Natural killer cell (primary cell): ENCODE measurements around the gene SALL4. TPM values are rescaled to one million over a fixed set of nuclear protein-coding genes. Genes with fewer than 3 reads are reported as not detected.
"Not testable (repeated sequence)": the region's sequence is repeated elsewhere in the genome, so short reads cannot be mapped to it uniquely, and the experiment has no call there.

Experiments
- ATAC-seq, 3 donors: fragments of 150-1000 bp in 2 of 3; fragments of 200-7000 bp in 1 of 3; cut with Tn5 transposase; 1 replicate in 1 of 3; 2 replicates in 2 of 3; pipeline ENCODE4 v1.10.0; 2021; ENCODE audit warnings: mild to moderate bottlenecking in 2 of 3, moderate library complexity in 2 of 3
- DNase-seq, 2 donors: peaks; one replicate each; pipeline versions ENCODE4 v3.0.0 to v3.0.0-alpha.2; 2013 to 2021; ENCODE audit warnings: mixed read lengths in 1 of 2
- H3K27ac ChIP-seq: one replicate; pipeline ENCODE4 v1.5.1; 2013; ENCODE audit warnings: mild to moderate bottlenecking, low read length
- H3K27me3 ChIP-seq: one replicate; pipeline ENCODE4 v1.6.1; 2013; ENCODE audit warnings: low read length; ENCODE audit not compliant: control insufficient read depth, insufficient read depth
- H3K36me3 ChIP-seq: one replicate; pipeline ENCODE4 v1.6.1; 2013; ENCODE audit warnings: low read length; ENCODE audit not compliant: control insufficient read depth, insufficient read depth
- H3K4me1 ChIP-seq: one replicate; pipeline ENCODE4 v1.6.1; 2013; ENCODE audit warnings: low read length; ENCODE audit not compliant: control insufficient read depth, insufficient read depth
- H3K4me3 ChIP-seq: one replicate; pipeline ENCODE4 v1.5.1; 2013; ENCODE audit warnings: low read length
- H3K9me3 ChIP-seq: one replicate; pipeline ENCODE4 v1.6.1; 2013; ENCODE audit warnings: low read length; ENCODE audit not compliant: control insufficient read depth, insufficient read depth
- H3K27ac Mint-ChIP-seq, 2 donors: one replicate each; pipeline ENCODE4 v1.8.0; 2022; ENCODE audit warnings: mild to moderate bottlenecking in 2 of 2, mixed read lengths in 2 of 2, moderate library complexity in 1 of 2
- H3K27me3 Mint-ChIP-seq, 2 donors: one replicate each; pipeline ENCODE4 v1.8.0; 2022; ENCODE audit warnings: low read depth in 2 of 2, mixed read lengths in 2 of 2
- H3K36me3 Mint-ChIP-seq: one replicate; pipeline ENCODE4 v1.8.0; 2022; ENCODE audit warnings: mixed read lengths
- H3K4me1 Mint-ChIP-seq, 2 donors: one replicate each; pipeline ENCODE4 v1.8.0; 2022; ENCODE audit warnings: mixed read lengths in 2 of 2
- H3K4me3 Mint-ChIP-seq: one replicate; pipeline ENCODE4 v1.8.0; 2022; ENCODE audit warnings: mild to moderate bottlenecking, moderate library complexity, mixed read lengths
- H3K9me3 Mint-ChIP-seq, 2 donors: one replicate each; pipeline ENCODE4 v1.8.0; 2022; ENCODE audit warnings: mixed read lengths in 2 of 2
- WGBS: methylation state at CpG from one replicate; pipeline ENCODE4 v1.1.7; 2013; ENCODE audit warnings: missing lambda C conversion rate; ENCODE audit not compliant: insufficient coverage; 5-methylcytosine and 5-hydroxymethylcytosine counted together
- intact Hi-C: fragments of 100-400 bp; cut with micrococcal nuclease; formaldehyde crosslinking; loops from one replicate; pipeline ENCODE4 v1.14.2; 2022
- total RNA-seq, 4 donors: library from RNA; stranded (reverse); fragments of 120-200 nt in 1 of 4; gene quantifications; one replicate each; pipeline versions ENCODE4 v1.2.3 to v1.2.4, GENCODE V29; 2013 to 2022
- TF ChIP-seq, protein P1 (sequence below): fragments of 200-600 bp; IDR thresholded peaks from one replicate; pipeline ENCODE4 v1.8.0; 2022; ENCODE audit warnings: antibody characterized with exemption

SALL4 gene
- total RNA-seq, 3 donors from 2014 or later (not counting 1 experiment from before 2014, with no cell fraction given): 0.33 to 2.9 (median 0.42) TPM

DNA sequence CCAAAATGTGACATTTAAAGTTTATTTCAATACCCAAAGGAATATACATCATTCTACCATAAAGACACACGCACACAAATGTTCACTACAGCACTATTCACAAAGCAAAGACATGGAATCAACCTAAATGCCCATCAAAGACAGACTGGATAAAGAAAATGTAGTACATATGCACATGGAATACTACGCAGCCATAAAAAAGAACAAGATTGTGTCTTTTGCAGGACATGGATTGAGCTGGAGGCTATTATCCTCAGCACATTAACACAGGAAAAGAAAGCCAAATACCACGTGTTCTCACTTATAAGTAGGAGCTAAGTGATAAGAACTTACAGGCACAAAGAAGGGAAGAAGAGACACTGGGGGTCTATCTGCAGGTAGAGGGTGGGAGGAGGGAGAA is 56.5 kb downstream of the SALL4 start:
- H3K4me1 Mint-ChIP-seq: peaks cover 6 to 21% of the 10 kb centered on the region in 2 donors
- H3K4me3 Mint-ChIP-seq: no peak overlapping the region
- TF ChIP-seq, protein P1, sequence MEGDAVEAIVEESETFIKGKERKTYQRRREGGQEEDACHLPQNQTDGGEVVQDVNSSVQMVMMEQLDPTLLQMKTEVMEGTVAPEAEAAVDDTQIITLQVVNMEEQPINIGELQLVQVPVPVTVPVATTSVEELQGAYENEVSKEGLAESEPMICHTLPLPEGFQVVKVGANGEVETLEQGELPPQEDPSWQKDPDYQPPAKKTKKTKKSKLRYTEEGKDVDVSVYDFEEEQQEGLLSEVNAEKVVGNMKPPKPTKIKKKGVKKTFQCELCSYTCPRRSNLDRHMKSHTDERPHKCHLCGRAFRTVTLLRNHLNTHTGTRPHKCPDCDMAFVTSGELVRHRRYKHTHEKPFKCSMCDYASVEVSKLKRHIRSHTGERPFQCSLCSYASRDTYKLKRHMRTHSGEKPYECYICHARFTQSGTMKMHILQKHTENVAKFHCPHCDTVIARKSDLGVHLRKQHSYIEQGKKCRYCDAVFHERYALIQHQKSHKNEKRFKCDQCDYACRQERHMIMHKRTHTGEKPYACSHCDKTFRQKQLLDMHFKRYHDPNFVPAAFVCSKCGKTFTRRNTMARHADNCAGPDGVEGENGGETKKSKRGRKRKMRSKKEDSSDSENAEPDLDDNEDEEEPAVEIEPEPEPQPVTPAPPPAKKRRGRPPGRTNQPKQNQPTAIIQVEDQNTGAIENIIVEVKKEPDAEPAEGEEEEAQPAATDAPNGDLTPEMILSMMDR: no peak
- Histone ChIP-seq H3K4me1 (peaks cover 3% of the 10 kb centered on the region), H3K9me3 (no peaks in the 10 kb centered on the region), H3K36me3 (no peaks in the 10 kb centered on the region), H3K27me3 (no peaks in the 10 kb centered on the region), H3K27ac (no peak overlapping the region), H3K4me3 (no peak overlapping the region)
- no peak for ATAC-seq
- intact Hi-C loops: no loop called here
- no peak for DNase-seq
- no peaks in the 10 kb centered on the region for H3K9me3 Mint-ChIP-seq
- H3K27ac Mint-ChIP-seq: no peak overlapping the region
- H3K27me3 Mint-ChIP-seq: peaks cover 0 to 7% of the 10 kb centered on the region in 2 donors
- H3K36me3 Mint-ChIP-seq: no peaks in the 10 kb centered on the region
- WGBS: 96% methylated on average over 3 of the region's 3 CpGs

DNA sequence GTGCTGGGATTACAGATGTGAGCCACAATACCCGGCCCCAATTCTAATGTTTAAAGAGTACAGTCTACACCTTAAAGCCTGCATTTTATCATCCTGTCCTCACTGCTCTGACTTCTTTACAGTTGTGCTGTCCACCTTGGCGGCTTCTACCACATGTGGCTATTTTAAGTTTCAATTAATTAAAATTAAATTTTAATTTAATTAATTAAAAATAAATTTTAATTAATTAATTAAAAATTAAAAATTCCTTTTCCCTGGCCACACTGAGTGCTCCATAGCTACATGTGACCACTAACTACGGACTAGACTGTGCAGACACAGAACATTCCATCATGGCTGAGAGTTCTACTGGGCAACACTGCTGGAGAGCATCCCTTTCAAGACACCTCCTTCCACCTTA is 61.5 kb downstream of the SALL4 start:
- ATAC-seq (no peak), DNase-seq (no peak)
- Histone ChIP-seq H3K9me3 (no peaks in the 10 kb centered on the region), H3K4me3 (no peak overlapping the region), H3K36me3 (no peaks in the 10 kb centered on the region), H3K27me3 (no peaks in the 10 kb centered on the region), H3K27ac (no peak overlapping the region), H3K4me1 (no peaks in the 10 kb centered on the region)
- H3K36me3 Mint-ChIP-seq: no peaks in the 10 kb centered on the region
- intact Hi-C loops: no loop called here
- H3K4me1 Mint-ChIP-seq: peaks cover 13 to 25% of the 10 kb centered on the region in 2 donors
- H3K27me3 Mint-ChIP-seq: peaks cover 0 to 4% of the 10 kb centered on the region in 2 donors
- no peak overlapping the region for H3K27ac Mint-ChIP-seq
- H3K9me3 Mint-ChIP-seq: no peaks in the 10 kb centered on the region
- TF ChIP-seq, protein P1: no peak
- no peak overlapping the region for H3K4me3 Mint-ChIP-seq
- WGBS: 88% methylated on average over 2 of the region's 3 CpGs

DNA sequence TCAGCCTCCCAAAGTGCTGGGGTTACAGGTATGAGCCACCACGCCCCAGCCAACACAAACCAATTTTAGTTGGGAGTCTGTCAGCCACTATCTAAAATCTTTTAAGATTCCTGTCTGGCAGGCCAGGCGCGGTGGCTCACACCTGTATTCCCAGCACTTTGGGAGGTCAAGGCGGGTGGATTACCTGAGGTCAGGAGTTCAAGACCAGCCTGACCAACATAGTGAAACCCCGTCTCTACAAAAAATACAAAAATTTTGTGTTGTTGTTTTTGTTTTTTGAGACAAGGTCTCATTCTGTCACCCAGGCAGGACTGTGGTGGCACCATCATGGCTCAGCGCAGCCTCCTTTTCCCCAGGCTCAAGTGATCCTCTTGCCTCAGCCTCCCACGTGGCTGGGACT is 62.0 kb downstream of the SALL4 start:
- H3K27ac ChIP-seq, H3K9me3 Mint-ChIP-seq, intact Hi-C loops, DNase-seq, ATAC-seq, H3K4me1 ChIP-seq, H3K36me3 ChIP-seq, H3K36me3 Mint-ChIP-seq, H3K27me3 ChIP-seq, H3K4me3 ChIP-seq, H3K9me3 ChIP-seq, H3K27ac Mint-ChIP-seq, H3K27me3 Mint-ChIP-seq, H3K4me3 Mint-ChIP-seq: not testable (repeated sequence)
- 96% methylated on average over 6 of the region's 7 CpGs for WGBS
- peaks cover 9 to 30% of the 10 kb centered on the region in 2 donors for H3K4me1 Mint-ChIP-seq

DNA sequence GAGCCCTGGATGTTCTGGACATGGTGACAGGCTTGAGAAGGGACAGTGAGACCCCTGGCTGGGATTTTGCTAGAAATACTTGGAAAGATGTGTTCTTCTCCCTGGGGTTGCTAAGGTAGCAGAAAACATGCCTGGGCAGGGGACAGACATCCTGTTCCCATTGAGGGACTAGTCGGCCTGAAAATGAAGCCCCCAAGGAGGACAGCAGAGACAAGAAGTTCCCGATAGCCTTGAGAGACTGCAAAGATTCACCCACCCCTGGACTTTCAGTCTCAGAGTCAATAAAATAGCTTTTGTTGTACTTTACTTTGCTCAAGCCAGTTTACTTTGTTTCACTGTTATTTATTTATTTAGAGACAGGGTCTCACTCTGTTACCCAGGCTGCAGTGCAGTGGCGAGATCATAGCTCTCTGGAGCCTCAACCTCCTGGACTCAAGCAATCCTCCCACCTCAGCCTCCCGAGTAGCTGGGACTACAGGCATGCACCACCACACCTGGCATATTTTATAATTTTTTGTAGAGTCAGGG is 62.5 kb downstream of the SALL4 start:
- H3K9me3 ChIP-seq: no peaks in the 10 kb centered on the region
- peak overlapping the region in 1 of 2 donors; percentile 21 for H3K27ac Mint-ChIP-seq
- H3K36me3 ChIP-seq: no peaks in the 10 kb centered on the region
- DNase-seq: no peak
- H3K4me1 ChIP-seq: no peaks in the 10 kb centered on the region
- intact Hi-C loops: no loop called here
- H3K9me3 Mint-ChIP-seq: no peaks in the 10 kb centered on the region
- H3K36me3 Mint-ChIP-seq: no peaks in the 10 kb centered on the region
- no peaks in the 10 kb centered on the region for H3K27me3 Mint-ChIP-seq
- no peak for ATAC-seq
- TF ChIP-seq, protein P1: no peak
- H3K4me1 Mint-ChIP-seq: peaks cover 9 to 35% of the 10 kb centered on the region in 2 donors
- no peak overlapping the region for H3K4me3 ChIP-seq
- H3K27ac ChIP-seq: no peak overlapping the region
- no peak overlapping the region for H3K4me3 Mint-ChIP-seq
- 76% methylated on average over 4 of the region's 4 CpGs for WGBS
- H3K27me3 ChIP-seq: no peaks in the 10 kb centered on the region
